Measurements from ENCODE around the gene ARL14EP.

ARL14EP gene

GRCh38 chr11:30346068-30346688 is 23.3 kb downstream of the ARL14EP start:
- TF ChIP-seq POLR2A (IDR thresholded peaks at IDR 0.05; ENCODE audit: low read depth, low read length), result no peak
- DNase-seq (ENCODE audit: insufficient read length, low spot score) (no peak), FAIRE-seq (no peak)

DNA sequence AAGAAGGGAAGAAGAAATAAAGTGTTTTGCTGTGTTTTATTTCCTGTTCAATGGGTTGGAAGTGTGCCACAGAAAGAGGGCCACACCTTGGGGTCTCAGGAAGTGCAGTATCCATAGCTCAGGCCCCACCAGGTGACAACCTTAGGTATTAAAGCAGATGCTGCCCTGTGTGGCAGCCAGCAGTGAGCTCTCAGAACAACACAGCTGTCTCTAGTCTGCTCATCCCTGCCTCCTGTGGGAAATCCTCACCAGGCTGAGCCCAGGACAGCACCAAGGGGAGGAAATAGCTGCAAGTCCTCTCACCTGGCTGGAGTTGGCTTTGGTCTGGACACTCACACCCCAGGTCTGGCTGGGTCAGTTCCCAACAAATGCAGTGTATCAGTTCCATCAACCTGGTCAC is 25.1 kb downstream of the ARL14EP start:
- no peak for FAIRE-seq
- TF ChIP-seq POLR2A (IDR thresholded peaks at IDR 0.05; ENCODE audit: low read depth, low read length), result no peak

DNA sequence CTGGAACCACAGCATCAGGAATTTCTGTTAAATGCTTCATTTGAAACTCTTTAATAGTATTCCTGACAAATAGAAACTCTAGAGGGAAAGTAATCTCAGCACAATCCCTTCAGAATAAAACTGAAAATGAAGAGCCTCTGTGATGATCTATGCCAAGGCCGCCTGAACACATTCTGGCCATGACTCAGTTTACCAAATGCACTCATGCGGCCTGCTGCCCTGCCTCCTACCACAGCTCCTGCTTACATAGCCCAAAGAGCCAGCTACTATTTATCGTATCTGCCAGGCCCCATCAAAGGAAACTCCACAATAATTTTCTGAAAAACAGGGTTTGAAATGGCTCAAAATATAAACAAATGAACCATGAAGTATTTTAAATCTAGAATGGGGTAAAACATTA is 27.0 kb downstream of the ARL14EP start:
- DNase-seq (ENCODE audit: insufficient read length, low spot score) (no peak), FAIRE-seq (no peak)
- TF ChIP-seq POLR2A (IDR thresholded peaks at IDR 0.05; ENCODE audit: low read depth, low read length), result no peak

More for the DNA sequence above, 25.1 kb downstream of the ARL14EP start:
- DNase-seq (ENCODE audit: insufficient read length, low spot score), result no peak

DNA sequence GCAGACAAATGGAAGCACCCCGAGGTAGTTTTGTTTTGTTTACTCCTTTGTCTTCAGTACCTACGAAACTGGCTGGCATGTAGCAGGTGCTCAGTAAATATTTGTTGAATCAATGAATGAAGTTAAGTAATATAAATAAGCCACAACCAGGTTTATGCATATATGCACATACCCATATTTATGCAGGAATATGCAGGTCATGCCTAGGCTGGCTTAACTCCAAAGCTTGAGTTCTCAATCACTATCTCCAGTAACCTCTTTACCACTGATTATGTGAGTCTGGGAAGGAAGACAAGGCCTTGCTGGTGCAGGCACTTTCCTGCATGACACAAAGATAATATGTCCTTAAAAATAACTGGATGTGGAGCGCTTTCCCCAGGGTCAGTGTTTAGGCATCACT is 27.5 kb downstream of the ARL14EP start:
- DNase-seq (ENCODE audit: insufficient read length, low spot score), result no peak
- no peak for TF ChIP-seq POLR2A (IDR thresholded peaks at IDR 0.05; ENCODE audit: low read depth, low read length)

DNA sequence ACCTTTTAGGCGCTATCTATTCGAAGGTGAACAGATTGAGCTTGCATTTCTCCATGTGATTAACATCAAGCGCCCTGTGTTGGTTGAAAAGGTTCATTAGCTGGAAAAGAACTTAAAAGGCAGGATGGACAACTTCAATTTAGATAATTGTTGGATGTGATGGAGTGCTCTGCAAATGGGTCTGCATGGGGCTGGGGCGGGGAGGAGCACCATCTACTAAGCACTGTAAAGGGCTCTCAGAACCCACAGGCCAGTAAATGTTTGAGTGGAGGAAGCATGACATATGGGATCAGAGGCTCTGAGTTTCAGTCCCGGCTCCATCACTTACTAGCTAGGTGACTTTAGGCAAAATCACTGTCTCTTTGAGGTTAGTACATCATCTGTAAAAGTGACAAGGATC is 28.2 kb downstream of the ARL14EP start:
- no peak for DNase-seq (ENCODE audit: insufficient read length, low spot score)
- FAIRE-seq, result no peak
- TF ChIP-seq POLR2A (IDR thresholded peaks at IDR 0.05; ENCODE audit: low read depth, low read length), result no peak

More for the DNA sequence above, 27.5 kb downstream of the ARL14EP start:
- no peak for FAIRE-seq

GRCh38 chr11:30356391-30356790 is 33.5 kb downstream of the ARL14EP start:
- FAIRE-seq, result no peak

GRCh38 chr11:30357872-30358271 is 35.0 kb downstream of the ARL14EP start:
- no peak for FAIRE-seq
- no peak for TF ChIP-seq POLR2A (IDR thresholded peaks at IDR 0.05; ENCODE audit: low read depth, low read length)
- DNase-seq (ENCODE audit: insufficient read length, low spot score), result no peak

More at GRCh38 chr11:30356391-30356790, 33.5 kb downstream of the ARL14EP start:
- no peak for TF ChIP-seq POLR2A (IDR thresholded peaks at IDR 0.05; ENCODE audit: low read depth, low read length)
- no peak for DNase-seq (ENCODE audit: insufficient read length, low spot score)

DNA sequence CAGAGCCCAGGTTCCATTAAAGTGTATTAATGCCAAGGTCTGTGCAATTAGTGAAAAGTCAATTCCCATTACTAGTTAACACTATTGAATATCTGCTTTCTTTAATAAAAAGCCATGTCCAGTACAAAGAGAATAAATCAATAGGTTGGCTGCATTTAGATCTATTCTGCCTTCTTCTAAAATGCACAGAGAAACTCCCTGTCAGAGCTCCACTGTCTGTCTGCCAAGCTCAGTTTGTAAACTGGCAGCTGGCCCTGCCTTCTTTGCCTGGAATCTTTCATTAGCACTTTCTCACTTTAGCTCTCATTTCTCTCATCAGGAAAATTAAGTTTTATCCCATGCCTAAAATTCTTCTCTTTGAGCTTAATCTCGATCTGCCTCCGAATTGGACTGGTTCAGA is 35.6 kb downstream of the ARL14EP start:
- DNase-seq (ENCODE audit: insufficient read length, low spot score) (no peak), FAIRE-seq (no peak)
- no peak for TF ChIP-seq POLR2A (IDR thresholded peaks at IDR 0.05; ENCODE audit: low read depth, low read length)

DNA sequence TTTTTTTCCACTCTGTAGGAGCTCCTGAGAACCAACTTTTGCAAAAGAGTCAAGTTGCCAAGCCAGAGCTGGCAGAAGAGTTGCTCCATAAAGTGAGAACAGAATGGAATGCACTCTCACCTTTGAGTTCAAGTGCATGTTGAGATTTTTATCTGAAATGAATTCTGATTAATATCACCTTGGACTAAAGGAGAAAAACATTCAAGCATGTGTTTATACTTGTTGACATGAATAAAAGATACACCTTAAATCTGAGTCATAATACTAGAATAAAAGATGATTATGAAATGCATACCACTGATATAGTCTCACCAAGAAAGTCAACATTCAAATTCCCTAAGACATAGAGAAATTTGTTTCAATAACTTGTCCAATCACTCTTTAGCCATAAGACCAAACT is 37.8 kb downstream of the ARL14EP start:
- FAIRE-seq (no peak), DNase-seq (ENCODE audit: insufficient read length, low spot score) (no peak)
- no peak for TF ChIP-seq POLR2A (IDR thresholded peaks at IDR 0.05; ENCODE audit: low read depth, low read length)

- DNase-seq (ENCODE audit: insufficient read length, low spot score) (no peak), FAIRE-seq (no peak)
- TF ChIP-seq POLR2A (IDR thresholded peaks at IDR 0.05; ENCODE audit: low read depth, low read length), result no peak
These were observed 41.4 kb downstream of the ARL14EP start for GRCh38 chr11:30364139-30364836.

- DNase-seq (ENCODE audit: insufficient read length, low spot score), result no peak
- FAIRE-seq, result no peak
- no peak for TF ChIP-seq POLR2A (IDR thresholded peaks at IDR 0.05; ENCODE audit: low read depth, low read length)
These were observed 42.1 kb downstream of the ARL14EP start for GRCh38 chr11:30364837-30365482.

GRCh38 chr11:30365793-30366517 is 43.1 kb downstream of the ARL14EP start:
- TF ChIP-seq POLR2A (IDR thresholded peaks at IDR 0.05; ENCODE audit: low read depth, low read length), result no peak
- FAIRE-seq (no peak), DNase-seq (ENCODE audit: insufficient read length, low spot score) (no peak)

- DNase-seq (ENCODE audit: insufficient read length, low spot score), result no peak
- FAIRE-seq, result no peak
These were observed 45.5 kb downstream of the ARL14EP start for GRCh38 chr11:30368394-30368793.

DNA sequence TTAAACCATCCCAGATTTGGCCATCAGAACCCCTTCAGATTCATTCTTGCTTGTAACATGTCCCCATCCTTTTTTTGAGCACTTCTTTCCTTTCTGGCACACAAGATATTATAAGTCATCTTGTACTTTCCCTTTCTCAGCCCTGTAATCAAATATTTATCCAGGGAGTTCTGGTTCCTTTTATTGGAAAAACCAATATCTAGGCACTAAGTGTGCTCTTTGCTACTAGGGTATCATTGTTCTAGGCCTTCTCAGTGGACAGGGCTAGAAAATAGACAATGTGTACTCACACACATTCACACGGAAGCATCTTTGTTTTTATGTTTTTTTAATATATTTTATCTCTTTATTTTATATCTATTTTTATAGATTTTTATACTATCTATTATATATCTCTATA is 47.3 kb downstream of the ARL14EP start:
- TF ChIP-seq POLR2A (IDR thresholded peaks at IDR 0.05; ENCODE audit: low read depth, low read length), result no peak
- no peak for DNase-seq (ENCODE audit: insufficient read length, low spot score)
- FAIRE-seq, result no peak

More at GRCh38 chr11:30368394-30368793, 45.5 kb downstream of the ARL14EP start:
- no peak for TF ChIP-seq POLR2A (IDR thresholded peaks at IDR 0.05; ENCODE audit: low read depth, low read length)

Measured in H54 (cell line).